Smooth muscle cell (in vitro differentiated cells): ENCODE results near the gene SCN11A. TPM values are rescaled to one million over a fixed set of nuclear protein-coding genes. Genes with fewer than 3 reads are reported as not detected.

Experiments
- DNase-seq: peaks from one replicate; lab custom pipeline; 2025; ENCODE audit not compliant: unreplicated experiment; lab: John Stamatoyannopoulos, UW
- H2AFZ ChIP-seq: fragments of 200-600 bp; sonication (generic); 2 replicates; pipeline ENCODE4 v1.6.0; 2016; ENCODE audit warnings: antibody characterized with exemption, low read depth, mild to moderate bottlenecking
- H3F3A ChIP-seq: fragments of 200-600 bp; sonication (generic); 2 replicates; pipeline ENCODE4 v1.6.0; 2017; ENCODE audit warnings: antibody characterized with exemption, low read depth
- H3K27ac ChIP-seq: fragments of 200-600 bp; sonication (generic); 2 replicates; pipeline ENCODE4 v1.5.1; 2016; ENCODE audit warnings: low read depth, mild to moderate bottlenecking
- H3K27me3 ChIP-seq: fragments of 200-600 bp; sonication (generic); 2 replicates; pipeline ENCODE4 v1.6.1; 2016; ENCODE audit warnings: low read depth, mild to moderate bottlenecking
- H3K36me3 ChIP-seq: fragments of 200-600 bp; sonication (generic); 2 replicates; pipeline ENCODE4 v1.5.1; 2016; ENCODE audit warnings: low read depth
- H3K4me1 ChIP-seq: fragments of 200-600 bp; sonication (generic); 2 replicates; pipeline ENCODE4 v1.5.1; 2016; ENCODE audit warnings: low read depth
- H3K4me2 ChIP-seq: fragments of 200-600 bp; sonication (generic); 2 replicates; pipeline ENCODE4 v1.6.0; 2016; ENCODE audit warnings: mild to moderate bottlenecking
- H3K4me3 ChIP-seq: fragments of 200-600 bp; sonication (generic); 2 replicates; pipeline ENCODE4 v1.5.1; 2016; ENCODE audit warnings: mild to moderate bottlenecking
- H3K79me2 ChIP-seq: fragments of 200-600 bp; sonication (generic); 2 replicates; pipeline ENCODE4 v1.6.0; 2016; ENCODE audit warnings: low read depth, mild to moderate bottlenecking
- H3K9ac ChIP-seq: fragments of 200-600 bp; sonication (generic); 2 replicates; pipeline ENCODE4 v1.6.0; 2016; ENCODE audit warnings: low read depth
- H3K9me3 ChIP-seq: fragments of 200-600 bp; sonication (generic); replicated peaks from 2 replicates; pipeline ENCODE4 v1.5.1; 2016; ENCODE audit warnings: low read depth
- H4K20me1 ChIP-seq: fragments of 200-600 bp; sonication (generic); 2 replicates; pipeline ENCODE4 v1.6.0; 2016; ENCODE audit warnings: low read depth
- WGBS: methylation state at CpG from one replicate; pipeline ENCODE4 v1.1.7; 2016; ENCODE audit warnings: low lambda C conversion rate; 5-methylcytosine and 5-hydroxymethylcytosine counted together
- polyA plus RNA-seq: library from polyadenylated mRNA; unstranded; fragments of >200 nt; fragmentation: Nextera tagmentation; extraction: Ambion mirVana; gene quantifications from 2 replicates; pipeline ENCODE4 v1.2.1, GENCODE V29; 2016
- total RNA-seq: library from RNA; depleted of rRNA; stranded (reverse); fragments of >200 nt; gene quantifications from 2 replicates; pipeline ENCODE4 v1.2.3, GENCODE V29; 2014
- TF ChIP-seq, protein P1 (sequence below): fragments of 200-600 bp; sonication (generic); IDR thresholded peaks from 2 replicates; pipeline ENCODE4 v1.5.1; 2017; ENCODE audit warnings: borderline replicate concordance, mild to moderate bottlenecking, antibody characterized with exemption; ENCODE audit not compliant: insufficient read depth, poor library complexity, severe bottlenecking

SCN11A gene
- total and polyA plus RNA-seq, 2 experiments from 2014 or later: 0.04 TPM; not detected in 1

GRCh38 chr3:39094851-39095677 lies 43.3 kb upstream of the SCN11A start:
- Histone ChIP-seq H3K79me2 (no peaks in the 10 kb centered on the region), H3K9me3 (no peaks in the 10 kb centered on the region), H3K4me2 (no peak overlapping the region), H3F3A (no peaks in the 10 kb centered on the region), H3K4me3 (no peak overlapping the region), H3K27ac (no peak overlapping the region), H3K27me3 (no peaks in the 10 kb centered on the region), H3K4me1 (no peaks in the 10 kb centered on the region), H2AFZ (no peak overlapping the region), H3K36me3 (peaks cover 21% of the 10 kb centered on the region), H3K9ac (no peak overlapping the region), H4K20me1 (peaks cover 13% of the 10 kb centered on the region)
- no peak for DNase-seq
- TF ChIP-seq, protein P1, sequence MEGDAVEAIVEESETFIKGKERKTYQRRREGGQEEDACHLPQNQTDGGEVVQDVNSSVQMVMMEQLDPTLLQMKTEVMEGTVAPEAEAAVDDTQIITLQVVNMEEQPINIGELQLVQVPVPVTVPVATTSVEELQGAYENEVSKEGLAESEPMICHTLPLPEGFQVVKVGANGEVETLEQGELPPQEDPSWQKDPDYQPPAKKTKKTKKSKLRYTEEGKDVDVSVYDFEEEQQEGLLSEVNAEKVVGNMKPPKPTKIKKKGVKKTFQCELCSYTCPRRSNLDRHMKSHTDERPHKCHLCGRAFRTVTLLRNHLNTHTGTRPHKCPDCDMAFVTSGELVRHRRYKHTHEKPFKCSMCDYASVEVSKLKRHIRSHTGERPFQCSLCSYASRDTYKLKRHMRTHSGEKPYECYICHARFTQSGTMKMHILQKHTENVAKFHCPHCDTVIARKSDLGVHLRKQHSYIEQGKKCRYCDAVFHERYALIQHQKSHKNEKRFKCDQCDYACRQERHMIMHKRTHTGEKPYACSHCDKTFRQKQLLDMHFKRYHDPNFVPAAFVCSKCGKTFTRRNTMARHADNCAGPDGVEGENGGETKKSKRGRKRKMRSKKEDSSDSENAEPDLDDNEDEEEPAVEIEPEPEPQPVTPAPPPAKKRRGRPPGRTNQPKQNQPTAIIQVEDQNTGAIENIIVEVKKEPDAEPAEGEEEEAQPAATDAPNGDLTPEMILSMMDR: no peak
- 93% methylated on average over 7 of the region's 7 CpGs for WGBS

DNA sequence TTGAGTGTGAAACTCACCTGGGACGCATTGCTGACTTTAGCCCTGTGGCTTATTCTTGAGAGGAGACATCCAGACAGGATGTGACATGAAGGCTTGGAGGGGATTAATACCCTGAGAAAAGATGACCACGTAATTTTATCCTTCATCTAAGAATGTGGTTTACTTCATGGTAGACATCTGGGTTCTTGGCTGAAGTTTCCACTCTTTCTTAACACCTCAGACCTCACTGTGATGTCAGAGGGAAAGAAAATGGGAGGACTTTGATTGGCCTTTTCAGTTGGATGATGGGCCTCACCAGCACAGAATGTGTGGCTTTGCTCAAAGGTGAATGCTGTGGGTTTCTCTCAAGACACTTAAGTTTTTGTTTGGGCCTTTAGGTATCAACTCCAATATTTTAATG lies 39.2 kb upstream of the SCN11A start:
- Histone ChIP-seq H3K36me3 (peaks cover 10% of the 10 kb centered on the region), H3K4me3 (no peak overlapping the region), H4K20me1 (no peaks in the 10 kb centered on the region), H3F3A (no peaks in the 10 kb centered on the region), H3K4me1 (no peaks in the 10 kb centered on the region), H3K9me3 (no peaks in the 10 kb centered on the region), H3K27me3 (no peaks in the 10 kb centered on the region), H2AFZ (no peak overlapping the region), H3K4me2 (no peak overlapping the region), H3K79me2 (no peaks in the 10 kb centered on the region), H3K27ac (no peak overlapping the region), H3K9ac (no peak overlapping the region)
- TF ChIP-seq, protein P1: no peak
- no peak for DNase-seq
- 79% methylated on average over 2 of the region's 2 CpGs for WGBS

- DNase-seq: no peak
- TF ChIP-seq, protein P1: no peak
These were observed 37.1 kb upstream of the SCN11A start for GRCh38 chr3:39088889-39089288.

DNA sequence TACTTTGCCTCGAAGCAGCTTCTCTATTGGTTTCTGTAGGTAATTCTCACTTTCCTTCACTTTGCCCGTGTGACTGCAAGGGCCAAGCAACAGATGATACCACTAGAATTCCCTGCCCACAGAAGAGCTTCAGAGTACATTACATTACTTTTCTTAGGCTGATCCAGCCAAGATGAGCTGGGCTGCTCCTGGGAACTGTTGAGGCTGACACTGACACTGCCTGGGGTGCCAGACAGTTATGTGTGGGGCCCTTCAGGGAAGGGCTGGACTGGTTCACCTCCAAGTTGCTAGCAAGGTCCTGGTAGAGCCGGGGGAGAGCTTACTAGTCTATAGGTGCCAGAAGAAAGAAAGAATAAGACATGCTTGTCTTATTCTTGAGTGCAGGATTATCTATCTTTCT lies 36.7 kb upstream of the SCN11A start:
- TF ChIP-seq, protein P1: no peak
- H3K27me3 ChIP-seq: no peaks in the 10 kb centered on the region
- no peak overlapping the region for H3K4me3 ChIP-seq
- no peak overlapping the region for H2AFZ ChIP-seq
- H3K79me2 ChIP-seq: no peaks in the 10 kb centered on the region
- 92% methylated on average over 3 of the region's 3 CpGs for WGBS
- H3K36me3 ChIP-seq: peaks cover 6% of the 10 kb centered on the region
- no peaks in the 10 kb centered on the region for H4K20me1 ChIP-seq
- DNase-seq: no peak
- H3F3A ChIP-seq: no peaks in the 10 kb centered on the region
- no peak overlapping the region for H3K9ac ChIP-seq
- no peak overlapping the region for H3K27ac ChIP-seq
- no peaks in the 10 kb centered on the region for H3K4me1 ChIP-seq
- no peaks in the 10 kb centered on the region for H3K9me3 ChIP-seq
- no peak overlapping the region for H3K4me2 ChIP-seq

More at GRCh38 chr3:39088889-39089288, 37.1 kb upstream of the SCN11A start:
- no peaks in the 10 kb centered on the region for H3K4me1 ChIP-seq
- H3K27ac ChIP-seq: no peak overlapping the region
- H3K36me3 ChIP-seq: peaks cover 6% of the 10 kb centered on the region
- no peak overlapping the region for H3K4me2 ChIP-seq
- H3K9me3 ChIP-seq: no peaks in the 10 kb centered on the region
- no peaks in the 10 kb centered on the region for H4K20me1 ChIP-seq
- no peaks in the 10 kb centered on the region for H3K27me3 ChIP-seq
- no peaks in the 10 kb centered on the region for H3K79me2 ChIP-seq
- H2AFZ ChIP-seq: no peak overlapping the region
- no peak overlapping the region for H3K9ac ChIP-seq
- no peak overlapping the region for H3K4me3 ChIP-seq
- 74% methylated on average over 3 of the region's 3 CpGs for WGBS
- H3F3A ChIP-seq: no peaks in the 10 kb centered on the region
